ENCODE results near the gene PRKAG2. TPM values are rescaled to one million over a fixed set of nuclear protein-coding genes. Genes with fewer than 3 reads are reported as not detected.
"Not testable (repeated sequence)": the region's sequence is repeated elsewhere in the genome, so short reads cannot be mapped to it uniquely, and the experiment has no call there.

PRKAG2 gene
- total RNA-seq, 1 donor from 2014 or later: 4.7 TPM

GRCh38 chr7:151799506-151799905, 77.4 kb downstream of the PRKAG2 start:
- Histone ChIP-seq H3K4me1 (ENCODE audit: control insufficient read depth in 3 of 3, insufficient read depth in 3 of 3, low read length in 3 of 3) (peaks cover 20% of the 10 kb centered on the region in 3 donors), H3K9me3 (ENCODE audit: control insufficient read depth in 3 of 3, low read length in 3 of 3) (no peaks in the 10 kb centered on the region), H3K27me3 (ENCODE audit: control insufficient read depth in 3 of 3, insufficient read depth in 3 of 3, low read length in 3 of 3) (peaks cover 0 to under 1% (median 0%) of the 10 kb centered on the region in 3 donors), H3K4me3 (ENCODE audit: low read length in 3 of 3) (no peak overlapping the region), H3K36me3 (ENCODE audit: control insufficient read depth in 3 of 3, insufficient read depth in 3 of 3, low read length in 3 of 3) (no peaks in the 10 kb centered on the region), H3K9ac (ENCODE audit: low read depth in 1 of 3, low read length in 3 of 3) (no peak overlapping the region), H3K27ac (ENCODE audit: low read depth, low read length) (no peak overlapping the region)

- Histone ChIP-seq H3K27ac (ENCODE audit: low read depth, low read length) (no peak overlapping the region), H3K4me1 (ENCODE audit: control insufficient read depth in 3 of 3, insufficient read depth in 3 of 3, low read length in 3 of 3) (peaks cover 24 to 26% (median 25%) of the 10 kb centered on the region in 3 donors), H3K9ac (ENCODE audit: low read depth in 1 of 3, low read length in 3 of 3) (no peak overlapping the region), H3K27me3 (ENCODE audit: control insufficient read depth in 3 of 3, insufficient read depth in 3 of 3, low read length in 3 of 3) (no peaks in the 10 kb centered on the region), H3K9me3 (ENCODE audit: control insufficient read depth in 3 of 3, low read length in 3 of 3) (no peaks in the 10 kb centered on the region), H3K36me3 (ENCODE audit: control insufficient read depth in 3 of 3, insufficient read depth in 3 of 3, low read length in 3 of 3) (no peaks in the 10 kb centered on the region), H3K4me3 (ENCODE audit: low read length in 3 of 3) (no peak overlapping the region)
Observed at GRCh38 chr7:151798851-151799448, 78.0 kb downstream of the PRKAG2 start.

- not testable (repeated sequence) for H3K36me3 ChIP-seq (ENCODE audit: control insufficient read depth in 3 of 3, insufficient read depth in 3 of 3, low read length in 3 of 3); H3K9ac ChIP-seq (ENCODE audit: low read depth in 1 of 3, low read length in 3 of 3); H3K27me3 ChIP-seq (ENCODE audit: control insufficient read depth in 3 of 3, insufficient read depth in 3 of 3, low read length in 3 of 3); H3K4me3 ChIP-seq (ENCODE audit: low read length in 3 of 3); H3K9me3 ChIP-seq (ENCODE audit: control insufficient read depth in 3 of 3, low read length in 3 of 3)
- Histone ChIP-seq H3K4me1 (ENCODE audit: control insufficient read depth in 3 of 3, insufficient read depth in 3 of 3, low read length in 3 of 3) (peaks cover 31 to 34% (median 31%) of the 10 kb centered on the region in 3 donors), H3K27ac (ENCODE audit: low read depth, low read length) (peak overlapping the region; percentile 44)
Observed at GRCh38 chr7:151797667-151798307, 79.1 kb downstream of the PRKAG2 start.

GRCh38 chr7:151796871-151797537, 79.9 kb downstream of the PRKAG2 start:
- Histone ChIP-seq H3K4me1 (ENCODE audit: control insufficient read depth in 3 of 3, insufficient read depth in 3 of 3, low read length in 3 of 3) (peaks cover 31 to 34% (median 31%) of the 10 kb centered on the region in 3 donors), H3K9me3 (ENCODE audit: control insufficient read depth in 3 of 3, low read length in 3 of 3) (no peaks in the 10 kb centered on the region), H3K36me3 (ENCODE audit: control insufficient read depth in 3 of 3, insufficient read depth in 3 of 3, low read length in 3 of 3) (no peaks in the 10 kb centered on the region), H3K27me3 (ENCODE audit: control insufficient read depth in 3 of 3, insufficient read depth in 3 of 3, low read length in 3 of 3) (no peaks in the 10 kb centered on the region), H3K27ac (ENCODE audit: low read depth, low read length) (peak overlapping the region; percentile 58), H3K9ac (ENCODE audit: low read depth in 1 of 3, low read length in 3 of 3) (no peak overlapping the region), H3K4me3 (ENCODE audit: low read length in 3 of 3) (no peak overlapping the region)

GRCh38 chr7:151796091-151796870, 80.6 kb downstream of the PRKAG2 start:
- peaks cover 31 to 34% (median 31%) of the 10 kb centered on the region in 3 donors for H3K4me1 ChIP-seq (ENCODE audit: control insufficient read depth in 3 of 3, insufficient read depth in 3 of 3, low read length in 3 of 3)
- peak overlapping the region in 1 of 3 donors; percentile 41 for H3K4me3 ChIP-seq (ENCODE audit: low read length in 3 of 3)
- peak overlapping the region in 1 of 3 donors; percentile 54 for H3K9ac ChIP-seq (ENCODE audit: low read depth in 1 of 3, low read length in 3 of 3)
- peak overlapping the region; percentile 58 for H3K27ac ChIP-seq (ENCODE audit: low read depth, low read length)
- H3K27me3 ChIP-seq (ENCODE audit: control insufficient read depth in 3 of 3, insufficient read depth in 3 of 3, low read length in 3 of 3): no peaks in the 10 kb centered on the region
- H3K9me3 ChIP-seq (ENCODE audit: control insufficient read depth in 3 of 3, low read length in 3 of 3): no peaks in the 10 kb centered on the region
- H3K36me3 ChIP-seq (ENCODE audit: control insufficient read depth in 3 of 3, insufficient read depth in 3 of 3, low read length in 3 of 3): no peaks in the 10 kb centered on the region

- H3K9me3 ChIP-seq (ENCODE audit: control insufficient read depth in 3 of 3, low read length in 3 of 3): no peaks in the 10 kb centered on the region
- H3K27ac ChIP-seq (ENCODE audit: low read depth, low read length): no peak overlapping the region
- peaks cover 31 to 34% (median 31%) of the 10 kb centered on the region in 3 donors for H3K4me1 ChIP-seq (ENCODE audit: control insufficient read depth in 3 of 3, insufficient read depth in 3 of 3, low read length in 3 of 3)
- no peak overlapping the region for H3K9ac ChIP-seq (ENCODE audit: low read depth in 1 of 3, low read length in 3 of 3)
- no peaks in the 10 kb centered on the region for H3K36me3 ChIP-seq (ENCODE audit: control insufficient read depth in 3 of 3, insufficient read depth in 3 of 3, low read length in 3 of 3)
- H3K27me3 ChIP-seq (ENCODE audit: control insufficient read depth in 3 of 3, insufficient read depth in 3 of 3, low read length in 3 of 3): no peaks in the 10 kb centered on the region
- H3K4me3 ChIP-seq (ENCODE audit: low read length in 3 of 3): no peak overlapping the region
Observed at GRCh38 chr7:151795168-151795811, 81.6 kb downstream of the PRKAG2 start.

GRCh38 chr7:151794508-151795167, 82.3 kb downstream of the PRKAG2 start:
- H3K4me3 ChIP-seq (ENCODE audit: low read length in 3 of 3): no peak overlapping the region
- peak overlapping the region in 2 of 3 donors; percentile 14 to 20 for H3K9ac ChIP-seq (ENCODE audit: low read depth in 1 of 3, low read length in 3 of 3)
- no peaks in the 10 kb centered on the region for H3K27me3 ChIP-seq (ENCODE audit: control insufficient read depth in 3 of 3, insufficient read depth in 3 of 3, low read length in 3 of 3)
- peak overlapping the region; percentile 73 for H3K27ac ChIP-seq (ENCODE audit: low read depth, low read length)
- H3K36me3 ChIP-seq (ENCODE audit: control insufficient read depth in 3 of 3, insufficient read depth in 3 of 3, low read length in 3 of 3): no peaks in the 10 kb centered on the region
- H3K9me3 ChIP-seq (ENCODE audit: control insufficient read depth in 3 of 3, low read length in 3 of 3): no peaks in the 10 kb centered on the region
- H3K4me1 ChIP-seq (ENCODE audit: control insufficient read depth in 3 of 3, insufficient read depth in 3 of 3, low read length in 3 of 3): peaks cover 31 to 34% (median 31%) of the 10 kb centered on the region in 3 donors

GRCh38 chr7:151793991-151794507, 82.9 kb downstream of the PRKAG2 start:
- H3K4me3 ChIP-seq (ENCODE audit: low read length in 3 of 3): no peak overlapping the region
- H3K9ac ChIP-seq (ENCODE audit: low read depth in 1 of 3, low read length in 3 of 3): peak overlapping the region in 2 of 3 donors; percentile 14 to 20
- H3K9me3 ChIP-seq (ENCODE audit: control insufficient read depth in 3 of 3, low read length in 3 of 3): no peaks in the 10 kb centered on the region
- H3K27me3 ChIP-seq (ENCODE audit: control insufficient read depth in 3 of 3, insufficient read depth in 3 of 3, low read length in 3 of 3): no peaks in the 10 kb centered on the region
- H3K4me1 ChIP-seq (ENCODE audit: control insufficient read depth in 3 of 3, insufficient read depth in 3 of 3, low read length in 3 of 3): peaks cover 31 to 34% (median 31%) of the 10 kb centered on the region in 3 donors
- H3K36me3 ChIP-seq (ENCODE audit: control insufficient read depth in 3 of 3, insufficient read depth in 3 of 3, low read length in 3 of 3): no peaks in the 10 kb centered on the region
- peak overlapping the region; percentile 73 for H3K27ac ChIP-seq (ENCODE audit: low read depth, low read length)

GRCh38 chr7:151793531-151793951, 83.4 kb downstream of the PRKAG2 start:
- Histone ChIP-seq H3K4me1 (ENCODE audit: control insufficient read depth in 3 of 3, insufficient read depth in 3 of 3, low read length in 3 of 3) (peaks cover 31 to 34% (median 31%) of the 10 kb centered on the region in 3 donors), H3K36me3 (ENCODE audit: control insufficient read depth in 3 of 3, insufficient read depth in 3 of 3, low read length in 3 of 3) (no peaks in the 10 kb centered on the region), H3K9ac (ENCODE audit: low read depth in 1 of 3, low read length in 3 of 3) (peak overlapping the region in 2 of 3 donors; percentile 14 to 20), H3K27me3 (ENCODE audit: control insufficient read depth in 3 of 3, insufficient read depth in 3 of 3, low read length in 3 of 3) (no peaks in the 10 kb centered on the region), H3K9me3 (ENCODE audit: control insufficient read depth in 3 of 3, low read length in 3 of 3) (no peaks in the 10 kb centered on the region), H3K27ac (ENCODE audit: low read depth, low read length) (peak overlapping the region; percentile 73), H3K4me3 (ENCODE audit: low read length in 3 of 3) (no peak overlapping the region)
